ENCODE data around the gene CMTM6. TPM values are rescaled to one million over a fixed set of nuclear protein-coding genes. Genes with fewer than 3 reads are reported as not detected.

Gene CMTM6
- total and polyA plus RNA-seq, 2 of the 13 experiments (the other 11 are each of a cell fraction or from before 2014, with no cell fraction given) = 25.6 to 55.7 TPM

GRCh38 chr3:32552013-32552412 is 49.4 kb upstream of the CMTM6 start (continued):
- TF ChIP-seq ZGPAT (CRISPR knock-in tag; IDR thresholded peaks at IDR 0.05) = no peak
- TF ChIP-seq HNF4A (CRISPR knock-in tag; IDR thresholded peaks at IDR 0.05) = no peak
- TF ChIP-seq ZFP37 (CRISPR knock-in tag; IDR thresholded peaks at IDR 0.05; ENCODE audit: borderline replicate concordance) = no peak
- no peak for TF ChIP-seq BRD4 (CRISPR knock-in tag; IDR thresholded peaks at IDR 0.05)
- TF ChIP-seq ZNF646 (CRISPR knock-in tag; IDR thresholded peaks at IDR 0.05) = no peak
- no peak for TF ChIP-seq HOXA3 (CRISPR knock-in tag; IDR thresholded peaks at IDR 0.05)
- TF ChIP-seq GZF1 (CRISPR knock-in tag; IDR thresholded peaks at IDR 0.05) = no peak
- no peak for TF ChIP-seq HIVEP1 (CRISPR knock-in tag; IDR thresholded peaks at IDR 0.05)
- TF ChIP-seq MYPOP (CRISPR knock-in tag; IDR thresholded peaks at IDR 0.05) = no peak
